Measurements from ENCODE around the gene EPG5.
A peak's percentile ranks its signal among the peaks of the same experiment; 100 is the strongest.
"Not testable (repeated sequence)": the region's sequence is repeated elsewhere in the genome, so short reads cannot be mapped to it uniquely, and the experiment has no call there.

EPG5 gene

DNA sequence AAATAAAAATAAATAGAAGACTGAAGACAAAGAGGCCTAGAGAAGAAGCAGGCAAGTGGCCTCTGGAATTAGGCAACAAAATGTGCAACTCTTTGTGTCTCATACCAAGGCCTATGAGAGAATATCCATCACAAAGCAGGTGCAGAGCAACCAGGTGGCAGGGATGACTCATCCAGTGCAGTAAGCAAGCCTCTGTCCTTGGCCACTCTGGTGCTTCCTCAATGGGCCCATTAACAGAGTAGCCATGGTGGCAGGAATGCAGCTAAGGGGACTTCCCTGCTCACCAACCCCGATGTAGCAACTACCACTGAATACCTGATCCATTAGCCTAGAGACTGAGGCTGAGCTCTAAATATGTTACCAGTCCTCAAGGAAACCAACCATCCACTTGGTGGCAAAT lies 11.0 kb upstream of the EPG5 start:
- DNase-seq (ENCODE audit: low spot score): no peak

DNA sequence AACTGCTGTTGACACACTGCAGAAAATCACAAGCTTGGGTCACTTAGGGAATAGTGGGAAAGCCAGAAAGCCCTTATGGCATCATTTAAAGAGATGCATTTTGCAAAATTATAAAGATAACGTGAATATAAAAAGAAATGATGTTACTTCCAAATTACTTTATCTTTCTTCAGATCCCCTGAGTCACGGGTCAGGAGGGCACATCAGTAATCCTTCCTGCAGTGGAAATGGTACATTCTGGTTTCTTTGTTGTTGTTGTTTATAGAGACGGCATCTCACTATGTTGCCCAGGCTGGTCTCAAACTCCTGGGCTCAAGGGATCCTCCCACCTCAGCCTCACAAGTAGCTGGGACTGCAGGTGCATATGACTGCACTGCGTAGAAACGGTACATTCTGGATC lies 9.8 kb upstream of the EPG5 start:
- no peak for DNase-seq (ENCODE audit: low spot score)

DNA sequence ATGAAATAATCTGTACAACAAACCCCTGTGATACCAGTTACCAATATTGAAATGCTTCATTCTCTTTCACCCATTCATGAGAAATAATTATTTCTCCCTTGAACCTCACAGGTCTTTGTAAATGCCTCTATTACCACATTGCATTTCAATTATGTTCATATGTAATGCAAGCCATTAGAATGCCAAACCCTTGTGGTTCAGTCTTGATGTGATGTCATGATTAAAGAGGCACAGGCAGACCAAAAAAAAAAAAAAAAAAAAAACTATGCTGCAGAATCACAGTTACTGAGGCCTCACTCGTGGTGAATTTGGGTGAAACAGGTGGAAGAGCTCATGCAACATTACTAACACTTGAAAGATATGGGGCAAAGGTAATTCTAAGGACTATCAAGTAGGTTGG lies 9.4 kb upstream of the EPG5 start:
- DNase-seq (ENCODE audit: low spot score): no peak

DNA sequence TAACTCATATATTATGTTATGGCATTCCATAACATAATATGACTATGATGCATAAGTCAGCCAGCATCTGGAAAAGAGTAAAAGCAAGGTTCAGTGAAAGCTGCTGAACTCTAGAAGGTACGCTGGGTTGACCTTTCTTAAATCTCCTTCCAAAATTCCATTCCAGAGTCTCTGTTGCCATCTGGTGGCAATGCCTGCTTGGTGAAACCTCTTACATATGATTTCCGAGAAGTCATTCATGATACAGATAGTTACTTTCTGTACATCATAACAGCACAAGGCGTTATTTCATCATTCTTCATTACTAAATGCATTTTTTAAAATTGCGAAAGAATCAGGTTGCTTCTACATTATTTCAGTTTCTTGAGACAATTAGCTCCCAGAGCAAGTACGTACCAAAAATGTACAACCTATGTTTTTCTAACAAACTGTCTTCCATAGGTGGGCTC lies 7.0 kb upstream of the EPG5 start:
- DNase-seq (ENCODE audit: low spot score): peak; percentile 83

DNA sequence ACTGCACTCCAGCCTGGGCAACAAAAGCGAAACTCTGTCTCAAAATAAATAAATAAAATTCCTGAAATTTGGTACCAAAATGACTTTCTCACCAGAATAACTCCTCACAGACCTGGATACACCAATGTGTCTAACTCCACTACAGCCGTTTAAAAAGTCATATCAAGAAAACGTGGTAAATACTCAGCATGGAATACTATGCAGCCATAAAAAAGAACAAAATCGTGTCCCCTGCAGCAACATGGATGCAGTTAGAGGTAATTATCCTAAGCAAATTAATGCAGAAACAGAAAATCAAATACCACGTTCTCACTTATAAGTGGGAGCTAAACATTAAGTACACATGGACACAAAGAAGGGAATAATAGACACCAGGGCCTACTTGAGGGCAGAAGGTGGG lies 2.2 kb downstream of the EPG5 start:
- not testable (repeated sequence) for DNase-seq (ENCODE audit: low spot score)

DNA sequence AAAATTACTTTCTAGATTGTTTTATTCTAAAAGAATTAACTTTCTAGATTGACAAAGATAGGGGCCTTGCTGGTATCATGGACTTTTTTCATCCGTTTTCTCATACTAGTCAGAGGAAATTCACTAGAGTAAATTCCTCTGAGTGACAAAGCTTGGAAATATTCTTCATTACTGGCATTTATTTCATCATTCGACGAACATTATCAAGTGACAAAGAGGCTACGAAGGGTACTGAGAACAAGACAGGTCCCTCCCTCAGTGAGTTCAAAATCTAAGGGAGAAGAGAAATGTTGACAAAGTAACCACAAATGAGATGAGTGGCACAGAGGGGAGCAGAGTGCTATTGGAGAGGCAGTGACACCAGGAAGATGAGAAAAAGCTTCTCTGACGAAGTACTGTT lies 4.3 kb downstream of the EPG5 start:
- DNase-seq (ENCODE audit: low spot score): peak; percentile 29

DNA sequence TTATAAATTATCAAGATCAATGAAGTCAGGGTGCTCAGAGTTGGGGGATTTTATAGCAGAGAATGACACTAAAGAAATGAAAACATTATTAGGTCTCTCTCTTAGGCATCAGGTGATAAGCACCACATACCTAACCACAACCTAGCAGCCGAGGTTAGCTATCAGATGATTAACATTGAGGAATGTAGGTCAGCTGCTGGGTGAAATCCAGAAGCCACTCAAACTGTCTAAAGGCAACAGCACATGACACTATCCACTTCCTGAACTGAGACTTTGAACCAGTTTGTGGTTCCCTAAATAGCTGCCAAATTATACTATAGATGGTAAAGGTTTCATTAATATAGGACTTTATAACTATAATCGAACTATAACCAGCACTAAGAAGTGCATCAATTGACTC lies 4.7 kb downstream of the EPG5 start:
- peak; percentile 72 for DNase-seq (ENCODE audit: low spot score)

DNA sequence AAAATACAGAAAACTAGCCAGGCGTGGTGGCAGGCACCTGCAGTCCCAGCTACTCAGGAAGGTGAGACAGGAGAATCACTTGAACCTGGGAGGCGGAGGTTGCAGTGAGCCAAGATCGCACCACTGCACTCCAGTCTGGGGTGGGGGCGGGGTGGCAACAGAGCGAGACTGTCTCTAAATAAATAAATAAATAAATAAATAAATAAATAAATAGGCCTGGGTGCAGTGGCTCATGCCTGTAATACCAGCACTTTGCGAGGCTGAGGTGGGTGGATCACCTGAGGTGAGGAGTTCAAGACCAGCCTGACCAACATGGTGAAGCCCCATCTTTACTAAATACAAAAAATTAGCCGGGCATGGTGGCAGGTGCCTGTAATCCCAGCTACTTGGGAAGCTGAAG lies 7.6 kb downstream of the EPG5 start:
- DNase-seq (ENCODE audit: low spot score): not testable (repeated sequence)

DNA sequence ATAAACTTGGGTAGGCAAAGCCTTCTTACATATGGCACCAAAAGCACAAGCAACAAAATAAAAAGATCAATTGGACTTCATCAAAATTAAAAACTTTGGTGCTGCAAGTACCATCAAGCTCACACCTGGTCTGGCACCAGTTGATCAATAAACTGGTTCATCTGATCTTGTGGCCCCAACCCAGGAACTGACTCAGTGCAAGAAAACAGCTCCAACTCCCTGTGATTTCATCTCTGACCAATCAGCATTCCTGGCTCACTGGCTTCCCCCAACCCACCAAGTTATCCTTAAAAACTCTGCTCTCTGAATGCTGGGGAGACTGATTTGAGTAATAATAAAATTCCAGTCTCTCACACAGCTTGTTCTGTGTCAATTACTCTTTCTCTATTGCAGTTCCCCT lies 8.4 kb downstream of the EPG5 start:
- no peak for DNase-seq (ENCODE audit: low spot score)

DNA sequence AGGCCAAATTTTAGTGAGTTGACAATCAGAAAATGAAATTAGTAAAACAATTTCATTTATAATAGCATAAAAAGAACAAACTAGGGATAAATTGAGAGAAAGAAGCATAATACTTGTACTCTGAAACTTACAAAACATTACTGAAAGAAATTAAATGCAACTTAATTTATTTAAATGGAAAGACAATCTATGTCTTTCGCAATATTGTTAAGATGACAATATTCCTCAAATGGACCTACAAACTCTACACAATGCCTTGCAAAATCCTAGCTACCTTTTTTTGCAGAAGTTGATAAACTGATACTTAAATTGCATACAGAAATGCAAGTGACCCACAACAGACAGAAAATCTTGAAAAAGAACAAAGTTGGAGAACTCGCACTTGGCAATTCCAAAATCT lies 9.1 kb downstream of the EPG5 start:
- no peak for DNase-seq (ENCODE audit: low spot score)

DNA sequence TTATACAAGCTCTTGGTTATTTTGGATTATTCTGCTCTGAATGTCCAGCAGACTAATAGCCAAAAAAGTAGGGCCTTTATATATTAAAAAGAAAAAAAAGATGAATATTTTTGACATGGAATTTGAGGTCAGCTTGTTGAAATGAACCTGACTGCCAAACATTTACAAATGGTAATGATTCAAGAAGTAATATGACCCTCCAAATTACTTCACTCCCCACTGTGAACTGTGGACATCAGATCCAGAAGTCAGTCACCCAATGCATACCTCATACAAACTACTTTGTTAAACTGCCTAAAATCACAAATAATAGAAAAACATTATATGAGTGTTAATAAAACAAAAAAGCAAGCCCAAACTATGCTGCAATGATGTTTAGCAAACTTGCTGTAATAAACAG lies 10.0 kb downstream of the EPG5 start:
- DNase-seq (ENCODE audit: low spot score): no peak

DNA sequence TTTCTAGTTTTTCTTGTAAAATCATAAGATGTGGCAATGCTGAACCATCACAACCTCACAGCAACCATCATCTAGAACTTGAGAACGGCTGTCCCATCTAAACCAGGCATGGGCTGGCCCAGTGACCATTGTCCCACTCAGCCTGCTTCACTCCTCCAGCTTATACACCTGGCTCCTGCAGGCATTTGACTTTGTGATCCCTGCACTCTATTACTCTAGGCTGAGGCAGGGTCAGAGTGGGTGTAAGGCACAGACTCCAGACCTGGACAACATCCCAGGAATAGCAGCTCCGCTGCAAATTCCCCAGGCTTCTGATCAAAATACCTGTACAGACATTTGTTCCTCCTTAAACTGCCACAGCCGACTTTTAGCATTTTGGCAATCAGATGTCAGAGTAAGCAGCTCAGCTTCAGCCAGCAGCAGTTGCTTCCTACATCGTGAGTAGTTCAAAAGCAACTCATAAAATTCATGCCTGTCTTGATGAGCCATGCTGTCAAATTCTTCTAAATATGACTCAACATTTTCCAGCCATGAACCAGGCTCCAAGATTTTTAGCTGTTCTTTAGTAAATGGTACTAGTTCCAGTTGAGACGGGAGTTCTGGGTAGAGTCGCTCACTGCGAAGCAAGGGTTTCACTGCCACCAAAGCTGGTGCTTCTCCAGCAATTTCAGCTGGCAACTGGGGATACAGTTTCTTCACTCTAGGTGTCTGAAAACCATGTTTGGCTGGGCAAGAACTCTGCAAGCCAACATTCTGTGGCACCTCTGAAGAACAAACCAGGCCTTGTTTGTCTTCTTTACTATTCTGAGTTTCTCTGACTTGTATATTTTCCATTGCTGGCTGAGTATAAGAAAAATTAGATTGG lies 12.8 kb downstream of the EPG5 start:
- no peak for DNase-seq (ENCODE audit: low spot score)

DNA sequence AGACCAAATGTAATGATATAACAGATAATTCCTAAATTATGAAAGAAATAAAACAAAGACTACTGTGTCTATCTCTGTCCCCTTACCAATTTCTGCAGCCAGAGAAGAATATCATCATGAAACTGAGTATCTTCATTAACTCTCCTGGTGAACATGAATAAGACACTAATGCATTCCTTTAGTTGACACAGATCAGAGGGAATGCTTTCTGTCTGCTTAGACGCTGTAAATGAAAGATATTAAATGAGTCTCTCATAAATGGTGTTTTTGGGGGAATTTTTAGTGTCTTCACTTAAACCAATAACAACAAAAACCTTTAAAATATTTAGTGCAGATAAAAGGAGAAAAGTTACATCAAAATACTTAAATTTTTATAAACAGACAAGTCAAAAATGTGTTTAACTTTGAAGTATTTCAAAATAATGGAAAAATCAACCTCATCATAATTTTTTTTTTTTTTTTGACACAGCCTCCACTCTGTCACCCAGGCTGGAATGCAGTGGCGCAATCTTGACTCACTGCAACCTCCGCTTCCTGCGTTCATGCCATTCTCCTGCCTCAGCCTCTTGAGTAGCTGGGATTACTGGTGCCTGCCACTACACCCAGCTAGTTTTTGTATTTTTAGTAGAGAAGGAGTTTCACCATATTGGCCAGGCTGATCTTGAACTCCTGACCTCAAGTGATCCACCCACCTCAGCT lies 16.0 kb downstream of the EPG5 start:
- DNase-seq (ENCODE audit: low spot score): no peak

DNA sequence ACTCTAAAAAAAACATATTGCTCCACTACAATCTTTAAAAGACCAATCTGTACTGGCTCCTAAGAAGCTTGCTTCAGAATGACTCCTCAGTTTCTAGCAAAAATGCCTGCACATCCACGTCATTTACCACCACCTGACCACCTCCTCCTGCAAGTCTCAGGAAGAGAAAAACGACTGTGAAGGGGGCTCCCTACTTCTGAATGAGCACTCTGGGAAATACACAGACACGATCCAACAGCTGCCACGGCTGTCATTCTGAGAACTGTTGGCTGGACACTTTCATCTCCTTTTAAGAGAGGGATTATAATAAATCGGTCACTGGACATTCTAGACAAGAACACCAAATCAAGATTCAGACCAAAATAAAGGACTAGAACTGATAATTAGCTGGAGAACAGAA lies 21.5 kb downstream of the EPG5 start:
- DNase-seq (ENCODE audit: low spot score): no peak

DNA sequence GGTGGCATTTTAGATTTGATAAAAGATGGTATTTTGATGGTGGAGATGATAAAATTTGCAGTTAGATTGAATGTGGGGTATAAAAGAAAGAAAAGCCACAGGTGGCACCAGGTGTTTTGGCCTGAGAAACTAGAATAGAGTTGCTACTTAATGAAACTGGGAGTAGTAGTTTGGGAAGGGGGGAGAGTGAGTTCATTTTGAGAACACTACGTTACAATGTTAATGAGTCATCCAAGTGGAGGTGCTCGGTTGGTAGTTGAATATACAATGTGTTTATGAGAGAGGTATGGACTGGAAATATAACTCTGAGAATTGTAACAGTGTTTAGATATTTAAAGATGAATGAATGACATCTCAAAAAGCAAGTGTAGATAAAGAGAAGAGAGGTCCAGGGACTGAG lies 26.4 kb downstream of the EPG5 start:
- DNase-seq (ENCODE audit: low spot score): no peak

DNA sequence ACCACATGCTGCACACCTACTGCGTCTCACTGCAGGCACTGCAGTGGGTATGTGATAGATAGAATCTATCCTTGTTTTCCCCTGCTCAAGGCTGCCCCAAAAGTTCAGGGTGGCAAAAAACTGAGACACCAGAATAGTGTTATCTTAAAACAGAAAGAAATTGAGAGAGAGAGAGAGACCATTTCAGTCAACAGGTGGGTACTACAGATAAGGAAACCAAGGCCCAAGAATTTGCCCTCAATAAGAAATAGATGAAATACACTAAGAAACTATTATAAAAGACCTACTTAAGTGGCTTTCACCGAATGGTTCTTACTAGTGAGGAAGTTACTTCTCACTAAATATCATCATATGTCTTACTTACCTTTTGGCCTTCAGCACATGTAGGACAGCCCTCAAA lies 27.9 kb downstream of the EPG5 start:
- DNase-seq (ENCODE audit: low spot score): no peak

DNA sequence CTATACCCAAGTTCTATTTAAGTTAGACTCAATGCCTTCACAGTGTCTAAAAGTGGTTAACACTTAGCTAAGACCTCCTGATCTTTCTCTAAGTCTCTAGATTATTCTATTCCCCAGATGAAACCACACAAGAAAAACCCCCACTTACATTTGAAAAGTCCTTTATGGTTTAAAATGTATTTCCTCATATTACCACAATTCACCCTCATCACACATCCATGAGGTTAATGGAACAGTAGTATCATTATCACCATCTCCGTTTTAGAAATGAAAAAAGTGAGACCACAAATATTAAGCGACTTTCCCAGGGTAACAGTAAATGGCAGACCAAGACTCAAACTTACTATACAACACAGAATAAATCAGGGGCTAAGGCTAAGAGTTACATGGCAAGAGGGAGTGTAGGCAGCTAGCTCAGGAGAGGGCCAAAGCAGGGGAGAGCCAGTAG lies 28.6 kb downstream of the EPG5 start:
- peak; percentile 48 for DNase-seq (ENCODE audit: low spot score)

DNA sequence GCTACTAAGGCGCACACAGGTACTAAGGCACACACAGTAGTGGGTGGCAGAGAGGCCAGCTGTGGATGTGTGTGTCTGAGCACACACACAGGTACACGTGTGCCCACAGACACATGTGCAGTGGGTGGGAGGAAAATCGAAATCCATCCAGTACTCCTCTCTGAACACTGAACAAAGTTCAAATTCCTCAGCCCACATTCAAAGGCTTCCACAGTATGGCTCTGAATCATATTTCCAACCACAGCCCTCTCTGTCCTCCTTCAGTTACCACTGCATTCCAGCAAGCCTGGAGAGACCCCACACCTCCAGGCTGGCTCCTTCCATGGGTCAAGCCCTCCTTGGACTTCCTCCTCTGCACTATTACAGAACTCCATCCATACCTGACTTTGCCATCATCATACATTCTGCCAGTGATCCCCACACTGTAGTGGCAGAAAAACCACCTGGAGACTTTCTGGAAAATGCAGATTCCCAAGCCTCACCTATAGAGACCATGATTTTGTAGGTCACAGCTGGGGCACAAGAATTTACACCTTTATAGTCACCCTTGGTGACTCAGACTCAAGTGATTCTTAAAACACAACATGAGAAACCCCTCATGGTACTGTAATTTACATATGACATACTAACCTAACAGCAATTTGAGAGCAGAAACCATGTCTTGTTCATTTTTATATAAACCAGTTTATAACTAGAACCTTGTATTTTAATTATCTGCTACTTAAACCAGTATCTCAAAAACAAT lies 31.4 kb downstream of the EPG5 start:
- no peak for DNase-seq (ENCODE audit: low spot score)

DNA sequence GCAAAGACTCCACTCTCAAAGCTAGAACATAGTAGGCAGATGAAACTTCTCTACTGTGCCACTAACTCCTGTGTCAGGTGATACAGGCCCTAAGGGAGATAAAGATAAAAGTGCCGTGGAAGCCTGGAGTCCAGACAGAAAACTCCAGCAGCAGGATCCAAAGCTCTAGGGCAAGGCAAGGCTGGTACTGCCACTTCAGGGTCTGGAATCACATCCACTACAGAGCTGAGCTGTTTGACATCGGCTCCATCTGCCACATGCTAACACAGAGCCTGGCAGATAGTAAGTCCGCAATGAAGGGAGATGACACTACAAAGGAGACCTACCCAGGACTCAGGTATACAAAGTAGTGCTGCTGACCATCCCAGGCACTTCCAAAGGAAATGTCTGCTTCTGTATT lies 34.4 kb downstream of the EPG5 start:
- DNase-seq (ENCODE audit: low spot score): no peak

DNA sequence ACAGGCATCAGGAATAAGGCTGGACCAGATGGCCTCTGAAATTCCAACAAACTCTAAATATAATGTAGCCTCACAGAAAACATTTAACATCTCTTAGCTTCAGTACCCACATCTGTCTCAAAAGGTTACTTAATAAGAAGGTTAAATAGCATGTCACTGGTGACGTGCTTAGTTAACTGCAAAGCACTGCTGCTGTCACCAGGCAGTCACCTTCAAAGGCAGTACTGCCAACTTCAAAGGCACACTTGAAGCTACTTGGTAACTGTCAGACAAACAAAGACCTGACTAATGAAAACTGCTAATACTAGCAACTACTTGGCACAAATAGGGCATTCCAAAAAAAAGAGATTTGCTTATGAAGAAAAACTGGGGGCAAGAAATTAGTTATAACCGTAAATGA lies 36.2 kb downstream of the EPG5 start:
- DNase-seq (ENCODE audit: low spot score): no peak

DNA sequence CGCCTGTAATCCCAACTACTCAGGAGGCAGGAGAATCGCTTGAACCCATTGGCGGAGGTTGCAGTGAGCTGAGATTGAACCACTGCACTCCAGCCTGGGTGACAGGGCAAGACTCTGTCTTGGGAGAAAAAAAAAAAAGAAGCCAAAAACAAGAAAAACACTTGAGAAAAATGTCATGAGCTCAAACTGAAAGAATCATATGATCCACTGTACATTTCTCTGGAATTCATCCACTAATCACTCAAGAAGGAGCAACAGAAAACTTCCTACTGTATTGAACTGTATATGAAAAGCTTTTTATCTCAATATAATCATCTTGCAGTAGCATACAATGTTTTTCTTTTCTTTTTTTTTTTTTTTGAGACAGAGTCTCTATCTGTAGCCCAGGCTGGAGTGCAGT lies 40.4 kb downstream of the EPG5 start:
- no peak for DNase-seq (ENCODE audit: low spot score)

DNA sequence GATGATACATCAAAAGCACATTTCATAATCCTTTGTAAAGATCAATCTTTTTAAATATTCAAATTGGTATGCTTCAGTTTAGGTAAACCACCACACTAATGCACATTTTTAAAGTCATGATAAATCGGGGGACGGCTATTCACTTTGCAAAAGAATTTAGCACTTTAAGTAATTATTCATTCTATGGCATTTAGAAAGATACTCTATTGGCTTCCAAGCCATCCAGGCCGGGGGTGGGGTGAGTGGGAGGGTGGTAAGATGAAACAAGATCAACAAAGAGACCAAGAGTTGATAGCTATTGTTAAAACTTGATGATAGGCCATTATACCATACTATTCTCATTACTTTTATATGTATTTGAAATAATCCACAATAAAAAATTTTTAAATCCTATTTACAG lies 41.0 kb downstream of the EPG5 start:
- no peak for DNase-seq (ENCODE audit: low spot score)

DNA sequence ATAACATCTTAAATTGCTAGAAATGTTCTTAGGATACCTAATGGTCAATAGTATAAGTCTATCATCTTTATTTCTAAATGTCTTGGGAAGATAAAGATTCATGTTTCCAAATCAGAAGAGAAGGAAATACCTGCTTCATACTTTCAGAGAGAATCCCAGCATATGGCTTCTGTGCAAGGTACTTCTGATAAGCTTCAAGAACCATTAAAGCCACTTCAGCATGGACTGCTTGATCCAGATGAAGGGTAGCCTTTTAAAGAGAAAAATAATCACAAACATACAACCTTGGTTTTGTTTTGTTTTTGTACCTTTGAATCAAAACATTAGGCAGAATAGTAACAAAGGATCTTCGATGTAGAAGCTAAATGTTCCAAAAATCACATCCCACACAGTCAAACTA lies 44.0 kb downstream of the EPG5 start:
- DNase-seq (ENCODE audit: low spot score): no peak

Measured in CD4-positive, alpha-beta T cell treated with Interleukin-15 for 4 hours (primary cell).